A673 (cell line): ENCODE data around the gene CABLES1.

Experiments used
- CTCF ChIP-seq: fragments of 300-800, 200-600 bp; sonication (generic); conservative IDR thresholded peaks from 2 replicates; pipeline ENCODE4 v1.5.1; 2017; ENCODE audit warnings: low read depth, mild to moderate bottlenecking, antibody characterized with exemption, low read length, moderate library complexity, mixed read lengths
- EZH2 ChIP-seq: fragments of 200-600 bp; sonication (generic); IDR thresholded peaks from 2 replicates; pipeline ENCODE4 v1.6.1; 2017; ENCODE audit warnings: borderline replicate concordance, low read depth, mild to moderate bottlenecking, mixed read lengths, antibody characterized with exemption, low read length; ENCODE audit not compliant: poor library complexity, severe bottlenecking

GRCh38 chr18:23226391-23226790 is 91.1 kb downstream of the CABLES1 start:
- TF ChIP-seq CTCF (no peak), EZH2 (no peak)
